GM18507 (cell line): ENCODE measurements around the gene DPP10.
"Not testable (repeated sequence)": the region's sequence is repeated elsewhere in the genome, so short reads cannot be mapped to it uniquely, and the experiment has no call there.

ENCODE experiments used
- DNase-seq: peaks from one replicate; pipeline ENCODE4 v3.0.0; 2011; ENCODE audit warnings: low read depth; ENCODE audit not compliant: insufficient read length; ENCODE audit errors: extremely low spot score
- FAIRE-seq: peaks from 2 replicates; lab custom pipeline; 2011; peaks lifted over from hg19 to GRCh38; lab: Jason Lieb, UNC

The DPP10 gene

GRCh38 chr2:115070002-115070401 lies 627.6 kb downstream of the DPP10 start:
- DNase-seq = no peak

GRCh38 chr2:115071534-115071933 lies 629.1 kb downstream of the DPP10 start:
- DNase-seq = no peak
- FAIRE-seq = no peak

More at GRCh38 chr2:115070002-115070401, 627.6 kb downstream of the DPP10 start:
- FAIRE-seq = no peak

DNA sequence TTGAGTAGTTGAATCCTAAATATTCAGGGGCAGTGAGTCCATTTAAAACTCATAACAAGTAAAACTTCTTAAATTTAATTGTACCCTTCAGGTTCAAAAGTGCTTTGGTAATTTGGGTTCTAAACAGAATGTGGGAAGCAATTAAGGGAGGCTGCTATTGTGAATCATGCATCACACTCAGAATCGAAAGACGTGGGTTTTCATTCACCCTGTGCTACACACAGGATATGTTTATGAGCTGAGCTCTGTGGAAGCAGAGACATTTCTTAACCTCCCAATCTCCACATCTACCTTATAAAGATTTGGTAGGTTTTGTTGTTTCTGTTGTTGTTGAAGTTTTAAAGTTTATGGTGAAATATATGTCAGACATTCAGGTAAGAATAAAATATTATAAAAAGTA lies 633.4 kb downstream of the DPP10 start:
- FAIRE-seq = no peak
- DNase-seq = no peak

DNA sequence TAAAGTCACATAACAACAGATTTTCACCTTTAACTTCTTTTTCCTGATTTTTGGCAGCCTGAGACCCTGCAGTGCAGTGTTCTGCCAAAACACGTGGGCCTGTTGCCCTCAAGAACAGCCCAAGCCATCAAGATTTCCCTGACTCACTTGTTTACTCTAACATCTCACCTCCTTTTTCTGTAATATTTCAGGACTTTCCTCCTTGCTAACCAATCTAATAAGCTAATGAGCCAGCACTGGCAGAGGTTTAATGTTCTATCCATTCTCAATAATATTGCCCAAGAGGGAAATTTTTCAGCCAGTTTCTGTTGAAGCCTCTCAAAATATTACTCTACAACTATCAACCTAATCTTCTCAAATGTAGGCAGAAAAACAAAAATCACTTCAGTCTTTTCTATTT lies 635.2 kb downstream of the DPP10 start:
- DNase-seq = no peak
- no peak for FAIRE-seq

- DNase-seq (no peak), FAIRE-seq (no peak)
Observed at GRCh38 chr2:115083225-115083624, 640.8 kb downstream of the DPP10 start.

DNA sequence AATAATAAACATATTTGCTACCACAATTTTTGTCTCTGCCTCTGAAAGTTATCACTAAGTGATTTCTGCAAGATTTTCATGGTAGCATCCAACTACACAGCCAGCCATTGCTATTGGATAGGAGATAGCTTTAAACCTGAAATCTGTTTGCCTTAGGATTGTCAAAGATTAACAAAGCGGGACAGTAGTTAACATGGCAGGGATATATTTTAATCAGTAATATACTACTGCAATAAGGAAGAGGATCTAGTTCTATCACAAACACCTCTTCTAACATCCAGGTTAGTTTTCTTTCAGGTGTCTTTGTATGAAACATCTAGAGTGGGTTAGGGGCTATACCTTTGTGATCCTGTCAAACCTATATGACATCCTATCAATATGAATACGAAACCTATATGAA lies 641.3 kb downstream of the DPP10 start:
- DNase-seq = no peak
- no peak for FAIRE-seq

GRCh38 chr2:115084446-115084845 lies 642.0 kb downstream of the DPP10 start:
- DNase-seq (no peak), FAIRE-seq (no peak)

- not testable (repeated sequence) for FAIRE-seq
Observed at GRCh38 chr2:115086051-115086620, 643.7 kb downstream of the DPP10 start.

DNA sequence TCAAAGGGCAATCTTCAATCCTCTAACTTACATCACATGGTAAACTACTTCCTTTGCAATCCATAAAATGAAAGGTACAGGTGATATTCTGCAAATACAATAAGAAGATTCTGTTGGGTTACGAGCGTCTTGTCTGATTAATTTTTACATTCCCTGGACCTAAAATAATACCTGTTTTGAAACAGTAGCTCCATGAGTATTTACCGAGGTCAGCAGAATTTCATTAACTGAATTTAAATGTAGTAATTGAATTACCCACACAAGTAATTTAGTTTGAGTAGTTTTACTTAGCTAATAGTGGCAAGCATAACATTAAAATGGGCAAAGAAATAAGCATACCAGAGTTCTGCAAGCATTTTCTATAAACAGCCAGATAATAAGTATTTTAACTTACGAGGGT lies 652.0 kb downstream of the DPP10 start:
- no peak for FAIRE-seq
- no peak for DNase-seq

More at GRCh38 chr2:115086051-115086620, 643.7 kb downstream of the DPP10 start:
- not testable (repeated sequence) for DNase-seq

DNA sequence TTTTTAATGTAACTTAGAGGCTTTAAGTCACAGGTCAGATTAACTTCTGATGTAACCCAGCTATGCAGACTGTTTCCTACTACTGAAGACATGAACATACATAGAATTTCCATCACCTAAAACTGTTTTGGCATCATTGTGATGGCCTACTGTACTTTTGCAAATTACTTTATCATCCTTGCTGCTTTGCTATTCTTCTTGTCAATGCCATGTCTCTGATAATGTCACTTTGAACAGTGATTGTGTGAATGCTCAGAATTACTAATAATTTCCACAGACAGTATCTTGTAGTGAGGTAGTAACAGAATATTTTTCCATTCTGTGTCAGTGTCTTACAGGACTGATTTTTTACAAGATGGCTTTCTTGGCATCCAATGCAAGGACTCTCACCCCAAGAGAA lies 663.5 kb downstream of the DPP10 start:
- no peak for FAIRE-seq

DNA sequence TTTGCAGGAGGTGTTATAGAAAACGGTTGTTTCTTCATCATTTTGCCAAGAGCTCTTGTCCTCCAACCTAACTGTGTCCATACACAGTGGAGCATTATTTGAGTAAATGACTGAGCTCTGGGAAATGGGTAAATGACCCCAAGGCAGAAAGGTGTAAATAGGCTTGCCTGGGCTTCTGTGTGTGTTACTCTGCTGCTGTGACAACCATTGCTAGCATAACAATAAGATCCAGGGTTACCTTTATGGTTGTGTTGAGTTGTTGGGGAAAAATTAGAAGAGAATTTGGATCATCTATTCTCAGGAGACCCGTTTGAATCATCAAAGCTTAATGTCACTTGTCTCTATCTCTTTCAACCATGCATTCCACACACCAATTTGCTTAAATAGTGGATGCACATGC lies 672.7 kb downstream of the DPP10 start:
- DNase-seq (no peak), FAIRE-seq (no peak)

More for the DNA sequence above, 663.5 kb downstream of the DPP10 start:
- DNase-seq = no peak

- no peak for DNase-seq
- no peak for FAIRE-seq
Observed at GRCh38 chr2:115118306-115118705, 675.9 kb downstream of the DPP10 start.

DNA sequence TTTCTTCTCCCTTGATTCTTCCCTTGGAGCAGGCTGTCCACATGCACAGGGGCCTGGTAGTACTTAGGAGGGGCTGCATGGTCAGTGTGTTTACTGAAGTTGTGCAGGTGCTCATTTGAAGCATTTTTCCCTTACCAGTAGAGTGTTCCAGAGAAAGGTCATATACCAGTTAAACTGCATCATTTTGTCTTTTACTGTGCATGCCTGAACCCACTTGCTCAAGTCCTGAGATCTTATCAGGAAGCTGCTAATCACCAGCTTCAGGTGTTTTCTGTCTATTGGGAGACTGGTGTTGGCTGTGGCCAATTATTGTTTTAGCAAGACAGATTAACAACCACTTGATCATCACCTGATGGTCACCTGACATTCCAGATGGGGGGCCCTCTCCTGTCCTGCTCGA lies 676.6 kb downstream of the DPP10 start:
- FAIRE-seq (no peak), DNase-seq (no peak)

- no peak for DNase-seq
- FAIRE-seq = no peak
Observed at GRCh38 chr2:115122701-115123100, 680.3 kb downstream of the DPP10 start.

DNA sequence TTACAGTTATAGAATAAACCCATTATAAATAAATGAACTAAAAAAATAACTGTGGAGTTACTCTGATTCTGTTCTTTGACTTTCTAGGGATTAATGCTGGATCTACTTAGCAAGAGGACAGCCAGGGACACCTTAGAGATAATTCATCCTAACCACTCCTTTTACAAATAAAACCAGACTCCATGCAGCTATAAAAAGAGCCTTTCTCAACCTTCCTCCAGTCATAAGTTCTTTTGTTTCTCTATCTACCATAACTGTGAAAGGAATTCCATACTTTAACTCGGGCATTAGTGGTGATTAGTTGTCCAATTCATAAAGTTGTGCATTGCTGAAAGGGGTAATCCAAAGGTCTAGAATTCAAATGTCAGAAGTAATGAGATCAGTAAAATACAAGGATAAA lies 682.4 kb downstream of the DPP10 start:
- no peak for FAIRE-seq
- DNase-seq = no peak

- DNase-seq (no peak), FAIRE-seq (no peak)
Observed at GRCh38 chr2:115129536-115129935, 687.1 kb downstream of the DPP10 start.

DNA sequence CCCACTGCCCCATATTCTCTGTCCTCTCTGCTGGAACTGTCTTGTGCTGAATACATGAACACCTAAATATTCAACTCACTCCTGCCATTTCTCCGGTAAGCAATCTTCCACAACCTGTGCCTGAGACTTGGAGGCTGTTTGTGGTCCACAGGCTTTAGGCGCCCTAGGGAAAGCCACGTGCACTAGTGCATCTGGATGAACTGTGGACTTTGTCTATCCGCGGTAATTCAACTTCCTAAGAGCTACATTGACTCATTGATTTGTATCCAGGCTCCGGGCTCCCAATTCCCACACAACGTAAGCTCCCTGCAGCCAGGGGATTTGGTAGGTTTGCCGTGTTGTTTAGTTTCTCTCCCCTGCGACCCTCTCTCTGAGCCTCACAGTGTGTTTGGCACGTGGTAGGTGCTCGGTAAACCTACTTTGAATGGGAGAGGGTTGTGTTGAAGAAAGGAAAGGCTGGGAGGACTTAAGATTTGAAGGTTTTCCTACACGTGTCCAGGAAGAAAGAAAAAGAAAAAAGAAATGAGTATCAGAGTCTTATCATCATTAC lies 718.2 kb downstream of the DPP10 start:
- DNase-seq = no peak
- FAIRE-seq = no peak

DNA sequence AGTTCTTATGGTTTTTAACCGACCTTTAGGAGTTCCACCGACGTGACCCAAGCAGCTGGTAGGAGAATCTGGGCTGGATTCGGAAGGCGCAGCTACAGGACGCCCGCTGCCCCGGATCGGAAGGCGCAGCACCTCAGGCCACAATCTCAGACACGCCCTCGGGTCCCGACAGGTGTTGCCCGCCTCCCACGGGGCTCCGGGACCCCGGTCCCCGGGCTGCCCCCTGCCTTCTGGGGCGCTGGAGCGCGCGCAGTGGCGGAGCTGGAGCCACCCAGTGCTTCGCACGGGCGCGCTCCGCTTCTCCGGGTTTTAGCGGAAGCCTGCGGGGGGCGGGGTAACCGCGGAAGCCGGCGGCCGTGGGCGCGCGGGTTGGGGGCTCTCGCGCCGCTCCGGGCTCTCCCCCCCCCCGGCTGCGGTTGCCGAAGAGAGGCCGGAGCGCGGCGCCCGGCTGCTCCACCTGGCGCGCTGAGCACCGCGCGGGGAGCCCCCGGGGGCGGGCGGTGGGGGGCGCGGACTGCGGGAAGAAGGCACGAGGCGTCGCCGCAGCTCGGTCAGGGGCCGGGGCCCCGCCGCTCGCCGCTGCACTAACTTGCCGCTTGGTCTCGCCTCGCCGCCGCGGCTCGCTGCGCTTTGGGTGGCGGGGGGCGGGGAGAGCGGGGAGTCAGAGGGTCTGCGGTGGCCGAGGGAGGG lies 718.8 kb downstream of the DPP10 start:
- FAIRE-seq = no peak
- DNase-seq = no peak

GRCh38 chr2:115161771-115162493 lies 719.5 kb downstream of the DPP10 start:
- DNase-seq = no peak
- FAIRE-seq = no peak

DNA sequence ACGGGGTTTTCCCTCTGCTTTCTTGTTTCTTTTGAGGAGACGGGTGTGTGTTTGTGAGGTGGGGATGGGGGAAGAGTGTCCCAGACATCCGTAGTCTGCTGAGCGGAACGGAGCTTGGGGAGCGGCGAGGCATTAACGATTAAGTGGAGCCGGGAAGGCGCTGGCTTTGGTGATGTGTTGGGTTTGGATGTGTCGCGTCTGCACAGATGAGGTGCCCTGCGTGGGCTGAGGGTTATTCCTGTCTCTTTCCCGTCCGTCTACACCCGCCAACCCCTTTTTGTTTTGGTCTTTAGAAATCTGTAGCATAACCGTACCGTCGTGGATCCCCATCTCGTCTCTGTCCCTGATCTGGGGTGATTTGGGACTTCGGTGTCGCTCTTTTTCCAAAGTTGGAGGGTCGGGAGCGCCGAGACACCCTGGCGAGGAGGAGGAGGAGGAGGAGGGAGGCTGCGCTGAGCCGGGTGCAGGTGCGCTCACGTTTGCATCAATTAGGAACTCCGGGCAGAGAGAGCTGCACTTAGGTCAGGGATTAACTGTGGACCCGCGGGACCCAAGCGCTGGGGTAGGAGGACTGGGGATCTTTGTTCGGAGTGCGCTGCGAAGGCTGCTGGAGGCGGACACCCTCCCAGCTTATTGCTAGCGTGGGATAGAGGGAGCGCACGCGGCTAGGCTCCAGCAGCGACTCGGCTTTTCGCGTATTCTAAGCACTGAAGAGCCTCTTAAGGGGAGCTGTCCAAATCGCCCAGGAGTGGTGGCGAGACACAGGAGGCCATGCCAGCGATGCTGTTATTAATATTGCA lies 720.3 kb downstream of the DPP10 start:
- no peak for FAIRE-seq
- no peak for DNase-seq
